GM12874 (cell line): ENCODE data around the gene MMP24OS.

Source experiments
- CTCF ChIP-seq: IDR thresholded peaks from 2 replicates; pipeline ENCODE4 v1.5.1; 2011; ENCODE audit warnings: low read depth, mild to moderate bottlenecking, control low read depth, low read length, moderate library complexity; ENCODE audit not compliant: insufficient read depth

The MMP24OS gene

GRCh38 chr20:35252037-35252461 lies 25.9 kb downstream of the MMP24OS start:
- TF ChIP-seq CTCF: no peak

- no peak for TF ChIP-seq CTCF
Observed at GRCh38 chr20:35251613-35251940, 26.3 kb downstream of the MMP24OS start.

GRCh38 chr20:35248641-35249475 lies 29.1 kb downstream of the MMP24OS start:
- no peak for TF ChIP-seq CTCF

- TF ChIP-seq CTCF: no peak
Observed at GRCh38 chr20:35246723-35247122, 31.2 kb downstream of the MMP24OS start.

GRCh38 chr20:35243986-35244385 lies 33.9 kb downstream of the MMP24OS start:
- TF ChIP-seq CTCF: no peak

GRCh38 chr20:35243317-35243716 lies 34.6 kb downstream of the MMP24OS start:
- no peak for TF ChIP-seq CTCF

GRCh38 chr20:35240811-35241293 lies 37.1 kb downstream of the MMP24OS start:
- no peak for TF ChIP-seq CTCF
